IMR-90 (cell line): ENCODE data around the gene HINT3.
A peak's percentile ranks its signal among the peaks of the same experiment; 100 is the strongest.

ENCODE experiments used
- BHLHE40 ChIP-seq: fragments of 150-350 bp; IDR thresholded peaks from 2 replicates; pipeline ENCODE4 v1.6.1; 2016; ENCODE audit warnings: mild to moderate bottlenecking, low read depth, low read length
- CEBPB ChIP-seq: IDR thresholded peaks from 2 replicates; pipeline ENCODE4 v1.6.1; 2012; ENCODE audit warnings: low read depth, low read length, improper control_type of control experiment
- CHD1 ChIP-seq: IDR thresholded peaks from 2 replicates; pipeline ENCODE4 v1.6.1; 2012; ENCODE audit warnings: low read depth, low read length, improper control_type of control experiment
- CTCF ChIP-seq: conservative IDR thresholded peaks from 2 replicates; pipeline ENCODE4 v1.5.1; 2012; ENCODE audit warnings: mild to moderate bottlenecking, low read depth, low read length, improper control_type of control experiment
- MAFK ChIP-seq: IDR thresholded peaks from 2 replicates; pipeline ENCODE4 v1.6.1; 2012; ENCODE audit warnings: low read depth, low read length, improper control_type of control experiment
- MAZ ChIP-seq: IDR thresholded peaks from 2 replicates; pipeline ENCODE4 v1.6.1; 2012; ENCODE audit warnings: low read depth, mild to moderate bottlenecking, low read length, improper control_type of control experiment, moderate library complexity, borderline replicate concordance
- MXI1 ChIP-seq: IDR thresholded peaks from 2 replicates; pipeline ENCODE4 v1.6.1; 2012; ENCODE audit warnings: low read depth, mild to moderate bottlenecking, low read length, moderate library complexity, borderline replicate concordance
- POLR2A ChIP-seq: IDR thresholded peaks from 2 replicates; pipeline ENCODE4 v1.6.1; 2012; ENCODE audit warnings: mild to moderate bottlenecking, low read depth, low read length
- RAD21 ChIP-seq: IDR thresholded peaks from 2 replicates; pipeline ENCODE4 v1.6.1; 2012; ENCODE audit warnings: low read length, improper control_type of control experiment
- RCOR1 ChIP-seq: IDR thresholded peaks from 2 replicates; pipeline ENCODE4 v1.6.1; 2012; ENCODE audit warnings: mild to moderate bottlenecking, low read length, improper control_type of control experiment; ENCODE audit not compliant: insufficient replicate concordance
- RFX5 ChIP-seq: IDR thresholded peaks from 2 replicates; pipeline ENCODE4 v1.8.0; 2012; ENCODE audit warnings: low read depth, mild to moderate bottlenecking, low read length, moderate library complexity
- USF2 ChIP-seq: fragments of 150-350 bp; IDR thresholded peaks from 2 replicates; pipeline ENCODE4 v1.6.1; 2017; ENCODE audit warnings: mild to moderate bottlenecking, antibody characterized with exemption, low read length, low read depth

DNA sequence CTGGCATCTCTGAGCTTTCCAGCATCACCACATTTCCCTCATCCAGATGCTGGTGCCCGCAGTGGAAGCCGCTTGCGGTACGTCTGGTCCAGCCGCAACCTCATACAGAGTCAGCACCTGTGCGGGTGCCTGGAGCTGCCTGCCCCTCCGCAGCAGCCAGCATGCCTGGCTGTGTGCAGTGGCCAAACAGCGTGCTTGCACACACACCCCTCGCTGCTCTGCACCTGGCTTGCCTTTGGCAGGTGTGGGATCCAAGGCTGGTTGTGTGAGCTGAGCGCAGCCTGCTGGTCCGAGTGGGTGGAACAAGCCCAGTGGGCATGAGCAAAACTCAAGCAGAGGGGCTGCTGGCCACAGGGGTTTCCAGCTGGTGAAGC lies 3.1 kb upstream of the HINT3 start:
- peak; percentile 28 for TF ChIP-seq CTCF
- TF ChIP-seq RAD21, result 0 out of 2 replicates have a peak, but pooled peaks have one; percentile 17
- no peak for TF ChIP-seq CEBPB
- TF ChIP-seq BHLHE40, result no peak
- TF ChIP-seq POLR2A, result no peak
- TF ChIP-seq RFX5, result no peak
- TF ChIP-seq MAZ, result no peak
- no peak for TF ChIP-seq MAFK
- TF ChIP-seq RCOR1, result no peak
- TF ChIP-seq USF2, result no peak
- TF ChIP-seq CHD1, result no peak
- no peak for TF ChIP-seq MXI1
